Jurkat, Clone E6-1 (cell line): ENCODE data around the gene MFF. TPM values are rescaled to one million over a fixed set of nuclear protein-coding genes. Genes with fewer than 3 reads are reported as not detected.

Source experiments
- DNase-seq: peaks from one replicate; pipeline ENCODE4 v3.0.0-alpha.2; 2011; ENCODE audit warnings: low read depth, low spot score
- H3K4me3 ChIP-seq: 2 replicates; pipeline ENCODE4 v1.5.1; 2011; ENCODE audit warnings: mild to moderate bottlenecking, low read length, control low read depth, moderate library complexity
- polyA plus RNA-seq: library from polyadenylated mRNA; unstranded; fragments of >200 nt; gene quantifications from one replicate; pipeline ENCODE4 v1.2.1, GENCODE V29; 2012; ENCODE audit warnings: missing spikeins; ENCODE audit not compliant: insufficient read length, insufficient read depth

MFF gene
- polyA plus RNA-seq = 123 TPM

GRCh38 chr2:227324995-227325838, at the start of gene MFF:
MFF (plus strand) TSS chr2:227325251; CDS start chr2:227330666, 5,415 bp downstream.
- peak; percentile 93 for DNase-seq
- H3K4me3 ChIP-seq = peak within 1 kb of the TSS; percentile 91

- no peak for DNase-seq
- no peak overlapping the region for H3K4me3 ChIP-seq
Measured at GRCh38 chr2:227280895-227281294, 44.2 kb upstream of the MFF start.

GRCh38 chr2:227285741-227286236, 39.3 kb upstream of the MFF start:
- DNase-seq = no peak
- no peak overlapping the region for H3K4me3 ChIP-seq

DNA sequence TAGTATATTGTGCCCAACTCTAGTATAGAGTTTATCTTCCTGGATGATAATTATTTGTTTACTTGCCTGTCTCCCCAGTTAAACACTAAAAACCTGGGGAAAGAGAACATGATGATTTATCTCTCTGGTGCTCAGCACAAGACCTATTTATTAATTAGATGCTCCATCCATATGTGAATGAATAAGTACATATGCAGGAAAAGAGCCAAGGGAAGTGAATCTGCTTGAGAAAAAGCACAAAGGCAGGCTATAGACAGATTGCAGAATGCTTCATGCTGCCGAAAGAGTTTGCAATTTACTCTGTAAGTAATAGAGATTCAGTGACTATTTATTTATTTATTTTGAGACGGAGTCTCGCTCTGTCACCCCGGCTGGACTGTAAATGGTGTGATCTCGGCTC, 37.3 kb upstream of the MFF start:
- no peak for DNase-seq
- H3K4me3 ChIP-seq = no peak overlapping the region

- no peak overlapping the region for H3K4me3 ChIP-seq
- DNase-seq = no peak
Measured at GRCh38 chr2:227292314-227292713, 32.7 kb upstream of the MFF start.

DNA sequence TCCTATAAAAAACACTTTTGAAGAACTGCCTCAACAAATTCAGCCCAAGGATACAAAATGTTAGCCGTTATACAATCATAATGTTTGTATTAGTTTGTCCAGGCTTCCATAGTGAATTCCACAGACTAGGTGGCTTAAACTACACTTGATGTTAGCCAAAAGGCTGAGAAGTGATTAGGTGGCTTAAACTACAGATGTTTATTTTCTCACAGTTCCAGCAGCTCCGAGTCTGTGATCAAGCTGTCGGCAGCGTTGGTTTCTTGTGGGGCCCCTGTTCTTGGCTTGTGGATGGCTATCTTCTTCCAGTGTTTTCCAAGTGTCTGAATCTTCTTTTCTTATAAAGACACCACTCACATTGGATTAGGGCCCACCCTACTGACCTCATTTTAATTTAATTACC, 31.5 kb upstream of the MFF start:
- no peak for DNase-seq
- H3K4me3 ChIP-seq = no peak overlapping the region

- DNase-seq = no peak
- no peak overlapping the region for H3K4me3 ChIP-seq
Measured at GRCh38 chr2:227295806-227296205, 29.2 kb upstream of the MFF start.

- DNase-seq = no peak
- H3K4me3 ChIP-seq = no peak overlapping the region
Measured at GRCh38 chr2:227296671-227297405, 28.2 kb upstream of the MFF start.

DNA sequence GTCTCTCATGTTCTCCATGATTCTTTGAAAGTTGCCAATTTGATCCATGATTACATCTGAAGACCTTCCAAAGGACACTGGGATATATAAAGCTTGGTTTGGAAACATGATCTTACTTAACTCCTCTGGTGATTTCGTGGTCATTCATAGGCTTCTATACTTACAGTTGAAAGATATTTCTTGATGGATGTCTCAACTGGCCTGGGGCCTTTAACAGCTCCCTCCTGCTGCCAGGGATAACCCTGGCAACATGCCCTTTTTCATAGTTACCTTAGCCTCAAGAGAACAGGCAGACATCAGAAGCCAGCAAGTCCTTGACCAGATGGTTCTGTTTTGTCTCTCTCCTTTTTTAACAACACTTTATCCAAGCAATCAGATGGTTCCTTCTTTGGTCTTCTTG, 23.5 kb upstream of the MFF start:
- DNase-seq = no peak
- no peak overlapping the region for H3K4me3 ChIP-seq

DNA sequence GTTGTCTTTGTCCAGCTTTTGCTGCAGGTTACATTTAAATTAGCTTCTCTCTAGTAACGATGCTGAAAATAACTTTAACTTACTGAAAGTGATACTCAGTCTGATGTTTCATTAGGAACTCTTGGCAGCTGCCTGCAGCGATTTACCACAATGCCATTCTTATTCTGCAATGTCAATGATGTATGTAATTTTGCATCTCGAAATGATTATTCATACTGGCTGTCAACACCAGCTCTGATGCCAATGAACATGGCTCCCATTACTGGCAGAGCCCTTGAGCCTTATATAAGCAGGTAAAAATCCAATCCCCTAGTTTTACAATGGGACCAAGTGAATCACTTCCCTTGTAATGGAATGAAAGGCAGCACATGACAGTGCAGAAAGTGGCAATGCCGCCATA, 16.3 kb upstream of the MFF start:
- DNase-seq = no peak
- no peak overlapping the region for H3K4me3 ChIP-seq

- no peak for DNase-seq
- no peak overlapping the region for H3K4me3 ChIP-seq
Measured at GRCh38 chr2:227310756-227311110, 14.3 kb upstream of the MFF start.

DNA sequence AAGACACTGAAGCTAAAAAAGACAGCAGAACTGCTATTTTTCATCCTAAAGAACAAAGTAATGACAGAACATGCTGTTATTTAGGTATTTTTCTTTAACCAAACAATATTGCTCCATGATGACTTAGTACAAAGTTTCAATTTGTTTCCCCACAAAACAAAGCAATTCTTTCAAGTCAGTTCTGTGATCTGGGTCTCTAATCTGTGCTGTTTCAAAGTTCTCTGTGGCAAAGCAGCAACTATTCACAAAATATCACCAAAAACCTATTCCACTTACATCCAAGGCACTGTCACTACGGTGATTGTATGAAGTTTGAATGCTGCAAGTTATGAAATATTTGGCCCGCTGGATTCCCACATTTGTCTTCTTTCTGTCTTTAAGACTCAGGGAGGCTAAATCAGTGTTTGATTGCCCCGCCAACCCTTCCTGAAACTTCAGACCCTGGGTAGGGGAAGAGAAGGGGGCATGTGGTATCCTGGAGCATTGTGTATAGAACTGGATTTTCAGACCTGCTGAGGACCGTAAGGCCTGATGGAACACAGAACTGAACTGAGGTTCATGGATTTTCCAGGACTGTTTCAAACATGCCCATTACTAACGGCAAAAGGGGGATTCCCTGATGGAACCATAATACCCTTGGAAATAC, 13.1 kb upstream of the MFF start:
- no peak overlapping the region for H3K4me3 ChIP-seq
- DNase-seq = no peak

DNA sequence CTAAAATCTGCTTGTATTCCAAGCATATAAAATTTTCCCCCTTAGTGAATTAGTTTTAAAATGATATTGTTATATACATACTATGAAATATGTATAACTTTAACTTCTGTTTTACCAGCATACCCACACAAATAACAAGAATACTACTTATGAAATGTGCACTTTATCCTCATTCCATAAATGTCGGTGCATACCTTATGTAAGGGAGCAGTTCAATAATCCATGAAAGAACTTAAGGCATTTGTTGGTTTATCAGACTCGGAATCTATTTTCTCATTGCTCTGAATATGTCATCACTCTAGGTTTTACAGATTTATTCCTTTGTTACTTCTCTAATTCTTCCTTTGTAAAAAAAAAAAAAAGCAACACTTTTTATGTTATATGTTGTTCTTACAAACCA, 12.5 kb upstream of the MFF start:
- DNase-seq = no peak
- H3K4me3 ChIP-seq = no peak overlapping the region

GRCh38 chr2:227313310-227313709, 11.7 kb upstream of the MFF start:
- H3K4me3 ChIP-seq = no peak overlapping the region
- no peak for DNase-seq

DNA sequence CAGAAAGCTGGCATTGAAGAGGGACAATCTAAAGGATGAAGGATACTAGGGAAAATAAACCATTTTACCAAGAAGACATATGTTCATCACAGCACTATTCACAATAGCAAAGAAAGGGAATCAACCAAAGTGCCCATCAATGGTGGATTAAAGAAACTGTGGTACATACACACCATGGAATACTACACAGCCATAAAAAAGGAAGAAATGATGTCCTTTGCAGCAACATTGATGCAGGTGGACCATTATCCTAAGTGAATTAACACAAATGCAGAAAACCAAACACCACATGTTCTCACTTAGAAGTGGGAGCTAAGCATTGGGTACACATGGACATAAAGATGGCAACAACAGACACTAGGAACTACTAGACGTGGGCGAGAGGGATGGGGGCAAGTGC, 7.2 kb upstream of the MFF start:
- no peak overlapping the region for H3K4me3 ChIP-seq
- DNase-seq = no peak

- DNase-seq = no peak
- H3K4me3 ChIP-seq = no peak overlapping the region
Measured at GRCh38 chr2:227320305-227321094, 4.6 kb upstream of the MFF start.

GRCh38 chr2:227322530-227323205, 2.4 kb upstream of the MFF start:
- DNase-seq = no peak
- H3K4me3 ChIP-seq = no peak overlapping the region

- DNase-seq = peak; percentile 29
- no peak overlapping the region for H3K4me3 ChIP-seq
Measured at GRCh38 chr2:227323818-227324217, 1.2 kb upstream of the MFF start.

- DNase-seq = no peak
- peak overlapping the region; percentile 91 for H3K4me3 ChIP-seq
Measured at GRCh38 chr2:227324642-227324994, 433 bp upstream of the MFF start.
